H9 (cell line): Measurements from ENCODE around the gene FARP2. TPM values are rescaled to one million over a fixed set of nuclear protein-coding genes. Genes with fewer than 3 reads are reported as not detected.

Experiments used
- DNase-seq: peaks from one replicate; pipeline ENCODE4 v3.0.0-alpha.2; 2017
- H2AFZ ChIP-seq: one replicate; pipeline ENCODE4 v1.6.1; 2013; ENCODE audit warnings: mild to moderate bottlenecking, low read length, control low read depth, moderate library complexity
- H2AK5ac ChIP-seq: 2 replicates; pipeline ENCODE4 v1.6.1; 2013; ENCODE audit warnings: low read length, control low read depth, mixed read lengths; ENCODE audit not compliant: insufficient read length
- H2BK120ac ChIP-seq: one replicate; pipeline ENCODE4 v1.6.1; 2013; ENCODE audit warnings: low read depth, mild to moderate bottlenecking, low read length, control low read depth, inconsistent platforms; ENCODE audit not compliant: poor library complexity, severe bottlenecking
- H2BK12ac ChIP-seq: 2 replicates; pipeline ENCODE4 v1.6.1; 2013; ENCODE audit warnings: low read length, control low read depth, mixed read lengths, low read depth; ENCODE audit not compliant: insufficient read length
- H2BK15ac ChIP-seq: 2 replicates; pipeline ENCODE4 v1.6.1; 2013; ENCODE audit warnings: low read depth, low read length, control low read depth
- H2BK20ac ChIP-seq: one replicate; pipeline ENCODE4 v1.6.1; 2013; ENCODE audit warnings: low read depth, mild to moderate bottlenecking, low read length, control low read depth, inconsistent platforms; ENCODE audit not compliant: poor library complexity, severe bottlenecking
- H2BK5ac ChIP-seq: 2 replicates; pipeline ENCODE4 v1.6.1; 2013; ENCODE audit warnings: low read length, control low read depth, mixed read lengths; ENCODE audit not compliant: insufficient read length
- H3K14ac ChIP-seq: 2 replicates; pipeline ENCODE4 v1.6.1; 2013; ENCODE audit warnings: low read length, control low read depth; ENCODE audit not compliant: insufficient read depth
- H3K18ac ChIP-seq: 2 replicates; pipeline ENCODE4 v1.6.1; 2013; ENCODE audit warnings: low read depth, mild to moderate bottlenecking, mixed read lengths, low read length, control low read depth; ENCODE audit not compliant: insufficient read length
- H3K23ac ChIP-seq: 2 replicates; pipeline ENCODE4 v1.6.1; 2013; ENCODE audit warnings: low read length, control low read depth, mixed read lengths, low read depth; ENCODE audit not compliant: insufficient read length
- H3K23me2 ChIP-seq: 2 replicates; pipeline ENCODE4 v1.6.1; 2013; ENCODE audit warnings: low read depth, mild to moderate bottlenecking, mixed read lengths, low read length, control low read depth; ENCODE audit not compliant: insufficient read length, poor library complexity, severe bottlenecking
- H3K27ac ChIP-seq: 2 replicates; pipeline ENCODE4 v1.5.1; 2013; ENCODE audit warnings: low read length, control low read depth, mixed read lengths, low read depth; ENCODE audit not compliant: insufficient read length
- H3K27me3 ChIP-seq: 2 replicates; pipeline ENCODE4 v1.6.1; 2013; ENCODE audit warnings: low read length, control low read depth, inconsistent platforms; ENCODE audit not compliant: insufficient read depth
- H3K4ac ChIP-seq: 2 replicates; pipeline ENCODE4 v1.6.1; 2013; ENCODE audit warnings: low read depth, mild to moderate bottlenecking, control low read depth, inconsistent platforms, low read length, moderate library complexity
- H3K4me1 ChIP-seq: 2 replicates; pipeline ENCODE4 v1.6.1; 2013; ENCODE audit warnings: low read length, control low read depth, inconsistent platforms; ENCODE audit not compliant: insufficient read depth
- H3K4me2 ChIP-seq: 2 replicates; pipeline ENCODE4 v1.6.1; 2013; ENCODE audit warnings: low read length, control low read depth, mixed read lengths; ENCODE audit not compliant: insufficient read length, insufficient read depth
- H3K56ac ChIP-seq: 2 replicates; pipeline ENCODE4 v1.6.1; 2013; ENCODE audit warnings: low read depth, mild to moderate bottlenecking, mixed read lengths, low read length, control low read depth; ENCODE audit not compliant: insufficient read length
- H3K79me1 ChIP-seq: 2 replicates; pipeline ENCODE4 v1.6.1; 2013; ENCODE audit warnings: low read depth, mild to moderate bottlenecking, moderate library complexity, low read length, control low read depth, inconsistent platforms; ENCODE audit not compliant: insufficient read depth, poor library complexity, severe bottlenecking
- H3K79me2 ChIP-seq: 2 replicates; pipeline ENCODE4 v1.6.1; 2013; ENCODE audit warnings: low read length, control low read depth, inconsistent platforms; ENCODE audit not compliant: insufficient read depth
- H3K9ac ChIP-seq: 2 replicates; pipeline ENCODE4 v1.6.1; 2013; ENCODE audit warnings: low read length, control low read depth, mixed read lengths; ENCODE audit not compliant: insufficient read length; ENCODE audit errors: extremely low read depth
- H3K9me3 ChIP-seq: one replicate; pipeline ENCODE4 v1.6.1; 2013; ENCODE audit warnings: low read depth, low read length, inconsistent platforms; ENCODE audit not compliant: control insufficient read depth
- H3T11ph ChIP-seq: one replicate; pipeline ENCODE4 v1.6.1; 2013; ENCODE audit warnings: mild to moderate bottlenecking, low read length, control low read depth, inconsistent platforms
- H4K20me1 ChIP-seq: one replicate; pipeline ENCODE4 v1.6.1; 2013; ENCODE audit not compliant: control insufficient read depth, insufficient read length, insufficient read depth
- H4K5ac ChIP-seq: 2 replicates; pipeline ENCODE4 v1.6.1; 2013; ENCODE audit warnings: low read depth, mild to moderate bottlenecking, mixed read lengths, low read length, control low read depth; ENCODE audit not compliant: insufficient read length
- H4K8ac ChIP-seq: replicated peaks from 2 replicates; pipeline ENCODE4 v1.6.1; 2013; ENCODE audit warnings: low read length, control low read depth, mixed read lengths, low read depth; ENCODE audit not compliant: insufficient read length
- H4K91ac ChIP-seq: 2 replicates; pipeline ENCODE4 v1.6.1; 2013; ENCODE audit warnings: low read depth, mild to moderate bottlenecking, moderate library complexity, mixed read lengths, low read length, control low read depth; ENCODE audit not compliant: insufficient read length
- H3K27ac Mint-ChIP-seq, 3 experiments: 2 replicates in 2 of 3; 3 replicates in 1 of 3; pipeline ENCODE4 v1.8.0; 2020 to 2021; ENCODE audit warnings: mixed read lengths in 3 of 3, mild to moderate bottlenecking in 1 of 3, moderate library complexity in 1 of 3
- H3K27me3 Mint-ChIP-seq: 2 replicates; pipeline ENCODE4 v1.8.0; 2021; ENCODE audit warnings: low read depth, mild to moderate bottlenecking, moderate library complexity, mixed read lengths
- H3K36me3 Mint-ChIP-seq, 3 experiments: 2 replicates in 2 of 3; 3 replicates in 1 of 3; pipeline ENCODE4 v1.8.0; 2020 to 2021; ENCODE audit warnings: low read depth in 3 of 3, mixed read lengths in 3 of 3; ENCODE audit not compliant: insufficient read depth in 1 of 3
- H3K4me1 Mint-ChIP-seq, 2 experiments: 2 replicates each; pipeline ENCODE4 v1.8.0; 2020; ENCODE audit warnings: mixed read lengths in 2 of 2
- H3K4me3 Mint-ChIP-seq, 2 experiments: 2 replicates in 1 of 2; 3 replicates in 1 of 2; pipeline ENCODE4 v1.8.0; 2020 to 2021; ENCODE audit warnings: mild to moderate bottlenecking in 2 of 2, mixed read lengths in 2 of 2, moderate library complexity in 1 of 2
- H3K9me3 Mint-ChIP-seq, 2 experiments: 2 replicates in 1 of 2; 3 replicates in 1 of 2; pipeline ENCODE4 v1.8.0; 2020; ENCODE audit warnings: mild to moderate bottlenecking in 2 of 2, mixed read lengths in 2 of 2, moderate library complexity in 1 of 2
- CTCF ChIP-seq: fragments of 200-600 bp; sonication (generic); conservative IDR thresholded peaks from 3 replicates; pipeline ENCODE4 v1.8.0; 2021; ENCODE audit warnings: antibody characterized with exemption, mild to moderate bottlenecking
- WGBS: extraction: QIAGEN DNeasy Blood & Tissue Kit; methylation state at CpG from one replicate; pipeline ENCODE4 v1.1.7; 2013; ENCODE audit warnings: missing lambda C conversion rate, low lambda C conversion rate, mixed read lengths; ENCODE audit not compliant: insufficient read length; ENCODE audit errors: extremely low coverage; 5-methylcytosine and 5-hydroxymethylcytosine counted together
- total RNA-seq: library from RNA; stranded (reverse); gene quantifications from 2 replicates; pipeline ENCODE4 v1.2.1, GENCODE V29; 2021

FARP2 gene
- total RNA-seq, 1 experiment from 2014 or later = 33.9 TPM

GRCh38 chr2:241517297-241517696 is 161.2 kb downstream of the FARP2 start:
- Histone ChIP-seq H3K27me3 (no peaks in the 10 kb centered on the region), H2BK120ac (no peak overlapping the region), H3K18ac (no peak overlapping the region), H3K27ac (no peak overlapping the region), H3K4ac (no peak overlapping the region), H2BK12ac (no peak overlapping the region), H4K5ac (no peak overlapping the region), H3K23me2 (no peaks in the 10 kb centered on the region), H4K8ac (no peak overlapping the region), H4K91ac (no peak overlapping the region), H3K4me1 (no peaks in the 10 kb centered on the region), H3K4me2 (no peak overlapping the region), H3K79me2 (no peaks in the 10 kb centered on the region), H2BK20ac (no peak overlapping the region), H3K56ac (no peak overlapping the region), H2AFZ (no peak overlapping the region), H3K9me3 (no peaks in the 10 kb centered on the region), H3T11ph (no peak overlapping the region), H2AK5ac (no peak overlapping the region), H3K23ac (no peak overlapping the region), H3K79me1 (no peaks in the 10 kb centered on the region), H2BK5ac (no peak overlapping the region), H3K14ac (no peak overlapping the region), H3K9ac (no peak overlapping the region), H4K20me1 (peaks cover 2% of the 10 kb centered on the region), H2BK15ac (no peak overlapping the region)
- WGBS = 100% methylated on average over 6 of the region's 6 CpGs
- peaks cover 5% of the 10 kb centered on the region in 2 experiments for H3K4me1 Mint-ChIP-seq
- H3K27ac Mint-ChIP-seq = no peak overlapping the region
- no peak for TF ChIP-seq CTCF
- peaks cover 5 to 9% (median 6%) of the 10 kb centered on the region in 3 experiments; a peak in 4 of 7 replicates for H3K36me3 Mint-ChIP-seq
- DNase-seq = no peak
- H3K9me3 Mint-ChIP-seq = peaks cover 3 to 5% of the 10 kb centered on the region in 2 experiments; a peak in 3 of 5 replicates
- no peak overlapping the region for H3K4me3 Mint-ChIP-seq
- no peaks in the 10 kb centered on the region; the same call in 1 of the 2 replicates for H3K27me3 Mint-ChIP-seq
